GM23248 (cell line): ENCODE results near the gene GBF1.

ENCODE experiments used
- EZH2 ChIP-seq: fragments of 200-600 bp; sonication (generic); IDR thresholded peaks from 2 replicates; pipeline ENCODE4 v1.6.1; 2018; ENCODE audit warnings: antibody characterized with exemption, mild to moderate bottlenecking; ENCODE audit not compliant: insufficient read depth, poor library complexity, severe bottlenecking
- EZH2phosphoT487 ChIP-seq: fragments of 200-600 bp; sonication (generic); IDR thresholded peaks from 2 replicates; pipeline ENCODE4 v1.6.1; 2018; ENCODE audit warnings: antibody characterized with exemption, moderate library complexity, mild to moderate bottlenecking, low read depth; ENCODE audit not compliant: insufficient read depth

- no peak for TF ChIP-seq EZH2
- TF ChIP-seq EZH2phosphoT487 = no peak
These were observed 173.4 kb downstream of the GBF1 start, which contains the start of gene PSD for GRCh38 chr10:102418622-102419268.
